GM18868 (cell line): ENCODE data around the gene DAB2IP.
"Not testable (repeated sequence)": the region's sequence is repeated elsewhere in the genome, so short reads cannot be mapped to it uniquely, and the experiment has no call there.

Experiments
- ATAC-seq: cut with Tn5 transposase; IDR thresholded peaks from one replicate; pipeline ENCODE4 v1.9.1; 2021; ENCODE audit warnings: mild to moderate bottlenecking, moderate library complexity; ENCODE audit not compliant: unreplicated experiment

DAB2IP gene

DNA sequence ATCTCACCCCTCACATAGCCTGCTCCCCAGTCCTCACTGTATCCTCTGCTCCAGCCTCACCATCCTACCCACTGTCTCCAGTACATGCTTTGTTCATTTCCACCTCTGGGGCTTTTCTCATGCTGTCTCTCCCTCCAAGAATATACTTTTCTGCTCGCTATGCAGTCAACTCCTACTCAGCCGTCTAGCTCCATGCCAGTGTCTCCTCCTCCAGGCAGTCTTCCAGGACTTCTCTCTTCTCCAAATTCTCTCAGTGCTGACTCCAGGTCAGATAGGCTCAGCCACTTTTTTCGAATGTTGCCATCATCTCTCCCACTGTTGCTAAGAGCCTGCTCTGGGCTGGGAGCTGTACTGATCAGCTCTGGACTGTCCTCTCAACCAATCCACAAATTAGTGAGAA, 8.0 kb upstream of the DAB2IP start:
- ATAC-seq = no peak

DNA sequence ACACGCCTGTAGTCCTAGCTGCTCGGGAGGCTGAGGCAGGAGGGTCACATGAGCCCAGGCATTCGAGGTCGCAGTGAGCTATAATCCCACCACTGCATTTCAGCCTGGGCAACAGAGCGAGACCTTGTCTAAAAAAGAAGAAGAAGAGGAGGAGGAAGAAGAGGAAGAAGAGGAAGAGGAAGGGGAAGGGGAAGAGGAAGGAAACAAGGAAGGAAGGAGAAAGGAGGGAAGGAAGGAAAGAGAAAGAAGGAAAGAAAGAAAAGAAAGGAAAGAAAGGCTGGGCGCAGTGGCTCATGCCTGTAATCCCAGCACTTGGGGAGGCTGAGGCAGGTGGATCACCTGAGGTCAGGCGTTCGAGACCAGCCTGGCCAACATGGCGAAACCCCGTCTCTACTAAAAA, 7.4 kb upstream of the DAB2IP start:
- not testable (repeated sequence) for ATAC-seq

DNA sequence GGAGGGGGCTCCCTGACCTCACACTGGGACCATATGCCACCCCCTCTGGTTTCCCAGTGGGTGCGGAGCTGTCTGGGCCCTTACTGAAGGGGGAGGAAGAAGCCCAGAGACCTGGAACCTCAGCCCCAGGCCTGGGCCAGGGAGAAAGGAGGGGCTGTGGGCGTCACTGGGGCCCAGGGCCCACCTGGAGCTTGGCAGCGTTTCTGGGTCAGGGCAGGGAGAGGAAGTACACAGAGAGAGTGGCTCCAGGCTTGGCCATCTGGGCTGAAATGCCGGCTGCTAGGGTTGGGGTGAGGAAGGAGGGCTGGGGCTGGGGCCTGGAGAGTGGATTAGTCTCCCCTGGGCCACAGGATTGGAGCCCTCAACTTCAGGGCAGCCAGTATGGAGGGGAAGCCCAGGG, 6.4 kb upstream of the DAB2IP start:
- ATAC-seq = no peak

DNA sequence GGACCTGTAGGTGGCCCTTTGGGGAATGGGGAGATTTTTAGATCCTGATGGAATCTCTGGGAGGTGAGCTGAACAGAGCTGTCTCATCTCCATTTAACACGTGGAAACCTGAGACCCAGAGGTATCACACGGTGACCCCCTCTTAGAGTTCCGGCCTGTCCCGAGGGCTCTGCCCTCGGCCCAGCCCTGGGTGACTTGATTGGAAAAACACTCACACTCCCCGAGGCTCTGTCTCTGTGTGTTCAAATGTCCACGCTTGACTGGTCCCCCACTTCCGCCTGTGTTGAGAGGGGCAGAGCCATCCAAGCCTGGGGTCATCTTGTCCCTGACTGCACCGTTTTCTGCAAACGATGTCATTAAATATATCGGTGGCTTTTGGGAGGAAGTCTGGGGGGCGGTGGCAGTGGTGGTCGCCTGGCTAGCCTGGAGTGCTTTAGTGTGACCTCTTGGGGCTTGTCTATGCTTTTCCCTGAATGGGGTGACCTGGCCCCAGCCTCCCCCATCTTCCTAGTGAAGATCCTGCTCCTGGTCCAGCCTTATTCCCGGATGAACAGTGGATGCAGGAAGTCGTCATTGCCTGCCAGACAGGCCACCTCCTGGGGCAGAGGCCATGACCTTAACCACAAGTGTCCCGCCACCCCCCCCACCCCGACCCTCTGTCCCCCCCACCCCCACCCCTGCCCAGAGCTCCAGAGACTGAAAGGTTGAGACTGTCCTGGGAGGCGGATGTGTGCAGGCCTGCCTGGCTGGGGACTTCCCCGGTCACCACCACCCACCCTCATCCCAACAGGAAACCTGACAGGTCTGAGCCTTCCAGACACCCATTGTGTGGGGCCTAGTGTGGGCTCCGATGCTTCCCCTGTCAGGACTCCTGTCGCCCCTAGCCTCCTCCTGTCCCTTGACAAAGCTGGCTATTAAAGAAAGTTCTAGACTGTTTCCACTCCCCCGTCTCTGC, 5.3 kb upstream of the DAB2IP start:
- ATAC-seq = no peak

DNA sequence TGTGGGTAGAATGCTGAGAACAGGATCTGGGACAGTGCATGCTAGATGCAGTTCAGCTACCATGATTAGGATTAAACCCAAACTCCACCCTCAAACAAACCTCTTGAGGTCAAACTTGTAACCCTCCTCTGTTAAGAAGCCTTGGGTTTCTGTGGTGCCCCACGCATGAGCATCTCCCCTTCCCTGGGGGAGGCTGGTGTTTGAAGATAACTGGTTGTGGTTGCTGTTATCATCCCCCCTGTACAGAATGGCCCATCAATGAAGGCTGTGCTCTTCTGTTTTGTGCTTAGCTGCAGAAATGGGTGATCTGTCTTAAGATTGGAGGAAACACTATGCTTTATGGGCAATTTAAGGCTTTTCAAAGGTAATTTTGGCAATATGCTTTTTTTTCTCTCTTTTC, 4.4 kb upstream of the DAB2IP start:
- no peak for ATAC-seq

DNA sequence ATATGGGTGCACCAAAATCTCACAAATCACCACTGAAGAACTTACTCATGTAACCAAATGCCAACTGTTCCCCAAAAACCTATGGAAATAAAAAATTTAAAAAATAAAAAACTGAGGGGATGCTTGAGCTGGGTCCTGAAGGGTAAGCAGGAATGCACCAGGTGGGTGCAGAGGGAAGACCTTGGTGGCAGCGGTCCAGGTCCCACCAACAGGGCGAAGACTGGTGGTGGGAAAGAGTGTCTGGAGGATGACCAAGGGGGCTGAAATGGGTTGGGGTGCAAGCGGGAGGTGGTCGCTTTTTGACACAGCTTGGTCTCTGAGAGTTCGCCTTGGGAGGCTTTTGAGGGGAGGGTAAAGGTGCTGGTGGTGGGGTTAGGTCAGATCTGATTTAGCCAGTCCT, 3.3 kb upstream of the DAB2IP start:
- ATAC-seq = no peak

DNA sequence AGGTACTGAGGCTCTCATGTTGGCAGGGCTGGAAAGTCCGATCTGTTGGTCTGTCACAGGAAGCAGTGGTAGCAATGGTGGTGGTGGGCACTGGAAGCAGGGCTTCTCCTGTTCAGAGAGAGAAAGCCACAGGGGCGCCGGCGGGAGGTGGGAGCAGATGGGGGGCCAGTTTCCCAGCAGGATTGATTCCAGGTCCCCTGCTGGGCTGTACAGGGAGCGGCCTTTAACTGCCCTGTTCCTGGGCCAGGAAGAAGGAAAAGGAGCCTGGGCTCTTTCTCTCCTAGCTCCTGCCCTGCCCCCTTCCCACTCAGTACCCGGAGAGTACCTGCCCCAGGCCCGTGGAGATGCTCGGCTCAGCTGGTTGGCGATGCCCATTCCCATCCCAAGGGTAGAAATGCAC, 2.6 kb upstream of the DAB2IP start:
- no peak for ATAC-seq

DNA sequence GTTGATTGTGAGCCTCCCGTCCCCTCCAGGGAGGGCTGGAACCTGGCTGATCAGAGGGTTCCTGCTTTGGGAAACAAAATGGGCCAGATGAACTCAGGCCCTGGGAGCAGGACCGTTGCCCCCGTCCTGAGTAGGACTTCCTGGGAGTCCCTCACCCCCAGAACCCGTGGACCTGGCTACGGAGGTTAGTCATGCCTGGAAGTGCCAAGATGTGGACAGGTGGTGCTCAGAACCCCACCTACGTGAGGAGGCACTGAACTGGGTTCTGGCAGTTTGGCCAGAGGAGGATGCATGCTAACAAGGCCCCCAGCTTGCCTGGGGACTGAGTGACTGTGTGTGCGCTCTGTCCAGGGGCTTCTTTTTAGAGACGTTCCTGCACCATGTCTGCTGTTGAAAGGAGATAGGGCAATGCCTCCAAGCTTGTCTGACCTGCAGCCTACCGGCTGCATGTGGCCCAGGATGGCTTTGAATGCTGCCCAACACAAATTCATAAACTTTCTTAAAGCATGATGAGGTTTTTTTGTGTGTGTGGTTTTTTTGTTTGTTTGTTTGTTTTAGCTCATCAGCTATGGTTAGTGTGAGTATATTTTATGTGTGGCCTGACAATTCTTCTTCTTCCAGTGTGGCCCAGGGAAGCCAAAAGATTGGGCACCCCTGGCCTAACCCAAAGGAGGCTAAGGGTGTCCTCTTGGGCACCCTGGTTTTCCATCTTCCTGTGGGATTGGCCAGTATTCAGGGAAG, 1.8 kb upstream of the DAB2IP start:
- ATAC-seq = no peak

DNA sequence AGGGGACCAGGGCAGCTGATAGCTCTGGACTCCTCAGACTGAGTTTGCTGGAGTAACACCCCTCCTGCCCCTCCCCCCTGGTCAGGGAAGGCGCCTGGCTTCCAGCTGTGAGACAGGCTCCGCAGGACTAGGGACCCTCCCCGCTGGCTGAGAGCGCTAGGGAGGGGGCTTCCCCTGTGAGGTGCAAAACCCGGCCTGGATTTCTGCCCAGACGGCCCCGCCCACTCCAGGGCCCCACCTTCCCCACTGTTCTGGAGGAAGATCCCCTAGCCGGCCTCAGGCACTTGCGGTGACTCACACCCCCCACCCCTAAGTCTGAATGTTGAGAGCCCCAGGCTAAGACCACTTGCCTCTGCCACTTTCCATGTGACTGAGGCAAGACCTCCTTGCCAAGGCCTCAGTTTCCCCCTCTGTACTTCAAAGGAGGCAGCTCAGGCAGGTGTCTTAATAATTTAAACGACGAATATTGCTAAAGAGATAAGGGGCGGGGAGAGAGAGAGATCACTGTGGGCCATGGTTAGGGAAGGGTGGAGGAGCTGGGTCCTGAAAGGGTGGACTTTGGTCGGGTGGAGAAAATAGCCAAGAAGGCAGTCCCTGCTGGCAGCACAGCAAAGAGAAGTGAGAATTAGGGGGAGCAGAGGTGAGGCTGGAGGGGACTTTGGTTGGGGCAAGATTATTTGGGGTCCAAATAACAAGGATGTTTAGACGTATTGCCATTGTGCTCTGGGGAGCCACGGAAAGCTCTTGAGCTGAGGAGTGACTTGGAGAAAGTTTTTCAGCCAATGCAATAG, 1.0 kb upstream of the DAB2IP start:
- no peak for ATAC-seq

DNA sequence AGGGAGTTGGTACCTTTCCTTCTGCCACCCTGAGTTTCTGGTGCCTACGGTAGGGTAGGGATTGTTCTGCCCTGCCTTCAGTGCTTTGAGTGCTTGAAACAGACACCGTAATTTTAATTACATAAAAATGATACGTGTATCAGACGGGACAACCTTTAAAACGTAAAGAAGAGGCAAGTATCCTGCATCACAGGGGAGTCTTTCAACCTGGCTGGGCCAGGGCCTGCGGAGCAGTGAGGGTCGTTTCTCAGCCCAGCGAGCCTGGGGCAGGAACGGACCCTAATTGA, 483 bp upstream of the DAB2IP start:
- no peak for ATAC-seq

DNA sequence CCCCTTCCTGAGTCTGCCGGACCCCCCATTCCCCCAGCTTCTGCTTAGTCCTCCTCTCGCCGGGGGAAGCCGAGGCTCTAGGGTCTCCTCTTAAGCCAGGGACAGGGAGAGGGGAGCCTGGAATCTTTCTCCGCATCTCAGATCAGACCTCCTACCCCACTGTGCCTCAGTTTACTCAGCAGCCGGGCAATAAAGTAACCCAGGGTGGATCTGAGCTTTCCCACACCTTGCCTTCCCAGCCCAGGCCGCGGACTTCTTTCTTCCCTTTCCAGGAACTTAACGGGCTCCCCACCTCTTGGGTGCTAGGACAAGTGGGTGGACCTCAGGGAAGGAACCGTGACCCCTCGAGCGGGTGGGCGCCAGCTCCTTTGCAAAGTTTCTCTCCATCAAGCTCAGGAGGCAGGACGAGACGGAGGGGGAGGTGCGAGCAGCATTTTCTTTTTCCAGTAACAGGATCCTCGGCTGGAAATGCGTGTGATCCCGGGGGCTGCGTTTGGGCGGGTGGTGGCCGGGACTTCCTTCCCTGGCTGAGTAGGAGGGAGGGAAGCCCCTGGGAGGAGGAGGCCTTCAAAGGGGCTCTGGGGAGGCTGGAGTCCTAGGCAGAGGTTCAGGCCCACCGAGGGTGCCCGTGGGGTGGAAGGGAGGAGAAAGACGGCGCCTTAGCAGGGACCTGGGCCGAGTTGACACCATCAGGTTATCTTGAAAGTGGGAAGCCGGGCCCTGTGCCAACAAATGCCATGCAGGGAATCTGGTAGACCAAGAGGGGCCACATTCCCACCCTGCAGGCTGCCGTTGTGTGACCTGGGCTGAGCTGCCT, 795 bp downstream of the DAB2IP start:
- no peak for ATAC-seq

DNA sequence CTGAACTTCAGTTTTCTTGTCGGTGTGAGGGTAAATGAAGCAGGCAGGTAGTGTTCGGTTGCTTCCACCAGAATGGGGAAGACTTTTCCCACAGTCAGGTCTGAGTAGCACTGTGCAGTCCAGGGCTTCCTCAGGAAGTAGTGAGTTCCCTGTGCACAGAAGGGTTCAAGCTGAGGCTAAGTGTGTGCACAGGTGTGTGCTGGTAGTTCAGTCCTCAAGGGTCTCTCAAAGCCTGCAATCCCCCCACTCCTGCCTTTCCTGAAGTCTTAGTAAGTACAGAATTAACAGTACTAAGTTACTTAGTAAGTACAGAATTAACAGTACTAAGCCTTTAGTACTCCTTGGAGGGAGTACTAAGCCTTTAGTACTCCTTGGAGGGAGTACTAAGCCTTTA, 1.4 kb downstream of the DAB2IP start:
- ATAC-seq = no peak

DNA sequence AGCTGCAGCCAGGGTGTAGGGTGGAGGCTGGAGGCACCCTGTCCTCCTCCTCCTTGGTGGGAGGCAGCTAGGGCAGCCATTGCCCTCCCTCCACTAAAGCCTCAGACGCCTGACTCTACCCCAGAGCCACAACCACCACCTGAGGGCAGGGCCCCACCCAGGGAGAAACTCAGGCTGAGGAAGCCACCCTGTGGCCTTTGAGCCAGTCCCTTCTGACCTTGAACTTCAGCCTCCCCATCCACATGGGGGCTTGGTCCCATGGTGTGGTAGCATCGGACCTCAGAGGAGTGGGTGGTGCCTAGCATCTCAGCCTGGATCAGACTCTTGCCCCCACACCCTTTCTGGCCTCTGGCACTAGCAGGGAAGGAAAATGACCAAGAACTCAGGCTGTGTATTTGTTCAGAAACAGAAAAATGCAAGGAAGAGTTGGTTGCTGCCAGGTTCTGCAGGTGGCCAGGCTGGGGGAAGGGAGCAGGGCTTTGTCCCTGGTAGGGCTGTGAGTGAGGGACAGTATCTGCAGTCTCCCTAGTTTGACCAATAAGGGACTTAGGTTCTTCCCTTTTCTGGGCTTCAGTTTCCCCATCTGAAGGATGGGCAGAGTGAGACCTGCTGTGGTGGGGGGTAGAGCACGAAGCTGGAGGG, 3.2 kb downstream of the DAB2IP start:
- ATAC-seq = no peak

DNA sequence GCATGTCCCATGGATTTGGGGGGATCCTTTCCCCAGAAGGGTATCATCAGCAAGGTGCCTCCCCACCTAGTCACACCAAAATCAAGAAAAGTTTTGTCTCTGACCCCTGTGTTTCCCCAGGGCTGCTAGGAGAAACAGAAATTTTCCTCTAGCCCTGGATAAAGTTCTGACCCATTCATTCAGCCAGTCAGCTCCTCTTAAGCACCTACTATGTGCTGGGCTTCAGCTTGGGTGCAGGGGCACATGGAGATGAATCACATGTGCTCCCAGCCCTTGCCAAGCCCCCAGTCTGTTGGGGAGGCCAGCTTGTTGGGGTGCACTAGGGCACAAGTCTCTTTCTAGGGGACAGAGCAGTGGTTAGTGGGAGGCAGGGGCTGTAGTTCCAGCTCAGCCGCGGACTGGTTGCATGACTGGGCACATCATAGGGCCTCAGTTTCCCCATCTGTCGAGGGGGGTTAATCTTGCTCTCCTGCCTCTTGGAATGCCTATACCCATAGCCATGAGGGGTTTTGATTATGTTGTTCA, 3.9 kb downstream of the DAB2IP start:
- no peak for ATAC-seq

DNA sequence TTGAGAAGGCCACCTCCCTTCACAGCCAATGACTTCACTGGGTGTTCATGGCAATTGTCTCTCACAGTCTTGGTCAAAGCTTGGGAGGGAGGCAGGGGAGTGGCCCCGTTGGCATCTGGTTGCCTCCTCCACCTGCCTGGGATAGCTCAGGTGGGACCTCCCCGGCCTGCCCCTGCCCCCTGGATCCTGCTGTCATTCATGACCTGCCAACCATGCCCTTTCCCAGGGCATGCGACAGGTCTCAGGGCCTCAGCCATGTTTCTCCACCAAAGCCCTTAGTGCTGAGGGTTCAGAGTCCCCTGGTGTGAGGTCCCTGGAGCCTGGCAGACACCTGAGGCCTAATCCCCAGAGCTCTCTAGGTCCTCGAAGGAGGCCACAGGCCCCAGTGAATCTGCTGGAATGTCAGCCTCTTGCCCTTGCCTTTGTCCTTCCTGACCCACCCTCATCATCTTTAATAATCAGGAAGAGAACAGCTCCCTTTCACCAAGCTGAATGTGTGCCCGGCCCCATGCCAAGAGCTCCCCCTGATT, 5.6 kb downstream of the DAB2IP start:
- no peak for ATAC-seq

DNA sequence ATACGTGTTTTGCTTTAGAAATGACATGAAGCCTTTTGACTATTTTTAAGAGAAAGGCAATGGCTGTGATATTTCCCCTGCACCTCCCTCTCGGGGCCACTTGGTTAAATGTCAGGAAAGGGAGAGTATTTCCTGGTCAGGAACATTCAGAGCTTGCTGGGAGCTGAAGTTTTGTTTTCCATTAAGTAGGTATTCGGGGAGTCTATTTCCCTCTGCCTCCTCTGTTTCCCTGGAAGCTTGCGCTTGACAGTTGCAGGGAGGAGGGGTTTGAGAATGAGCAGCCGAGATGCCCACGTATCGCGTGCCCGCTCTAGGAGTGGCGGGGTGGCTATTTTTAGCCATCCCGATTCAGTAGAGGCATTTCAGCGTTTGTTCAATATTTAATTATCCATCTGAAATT, 6.7 kb downstream of the DAB2IP start:
- no peak for ATAC-seq

DNA sequence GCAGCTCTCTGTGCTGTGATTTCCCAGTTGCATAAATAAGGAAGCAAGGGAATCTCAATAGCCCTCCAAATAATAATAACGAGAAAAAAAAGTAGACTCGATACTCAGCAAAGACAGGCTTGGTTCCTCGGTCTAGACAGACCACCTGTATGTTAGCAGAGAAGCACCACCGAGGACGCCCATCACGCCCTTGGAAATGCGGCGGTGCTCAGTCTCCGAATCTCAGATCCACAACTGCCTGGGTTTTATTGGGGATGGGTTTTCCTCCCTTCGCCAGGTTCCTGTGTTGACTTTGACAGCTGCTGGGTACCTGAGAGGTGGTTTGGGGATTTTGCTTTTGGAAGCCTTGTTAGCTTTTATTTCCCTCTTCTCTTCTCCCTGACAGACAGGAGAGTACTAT, 7.2 kb downstream of the DAB2IP start:
- ATAC-seq = no peak

DNA sequence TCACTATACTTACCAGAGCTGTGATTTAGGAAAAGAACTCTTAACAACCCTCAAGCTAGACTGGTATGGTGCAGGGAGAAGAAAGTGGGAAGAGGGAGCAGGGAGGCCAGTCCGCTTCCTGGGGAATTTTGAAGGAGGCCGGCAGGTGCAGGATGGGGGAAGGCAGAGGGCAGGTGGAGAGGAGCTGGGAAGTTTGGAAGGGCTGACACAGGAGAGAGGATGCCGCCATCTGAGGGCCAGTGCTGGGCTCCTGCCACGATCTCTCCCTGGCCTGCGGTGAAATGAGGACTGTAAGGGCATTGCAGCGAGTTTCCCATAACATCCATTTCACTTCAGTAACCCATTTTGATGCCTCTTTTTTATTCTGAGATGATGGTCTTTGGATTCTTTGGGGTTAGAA, 8.9 kb downstream of the DAB2IP start:
- ATAC-seq = no peak

DNA sequence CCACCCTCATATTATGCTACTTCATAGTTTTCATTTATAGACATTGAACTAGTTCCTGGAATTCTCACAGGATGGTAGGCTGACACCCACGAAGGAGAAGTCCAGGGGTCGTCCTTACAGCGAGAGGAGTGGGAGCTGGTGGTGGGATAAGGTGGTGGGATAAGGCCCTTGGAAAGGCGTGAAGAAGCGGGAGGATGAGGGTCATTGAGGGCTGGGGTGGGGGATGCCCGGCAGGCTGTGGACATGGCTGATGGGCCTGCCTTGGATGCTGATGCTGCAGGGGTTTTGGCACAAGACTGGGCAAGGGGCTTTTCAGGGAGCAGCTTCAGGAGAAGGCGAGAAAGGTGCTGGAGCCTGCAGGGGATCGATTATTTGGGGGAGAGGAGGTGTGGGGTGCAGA, 9.4 kb downstream of the DAB2IP start:
- ATAC-seq = no peak

DNA sequence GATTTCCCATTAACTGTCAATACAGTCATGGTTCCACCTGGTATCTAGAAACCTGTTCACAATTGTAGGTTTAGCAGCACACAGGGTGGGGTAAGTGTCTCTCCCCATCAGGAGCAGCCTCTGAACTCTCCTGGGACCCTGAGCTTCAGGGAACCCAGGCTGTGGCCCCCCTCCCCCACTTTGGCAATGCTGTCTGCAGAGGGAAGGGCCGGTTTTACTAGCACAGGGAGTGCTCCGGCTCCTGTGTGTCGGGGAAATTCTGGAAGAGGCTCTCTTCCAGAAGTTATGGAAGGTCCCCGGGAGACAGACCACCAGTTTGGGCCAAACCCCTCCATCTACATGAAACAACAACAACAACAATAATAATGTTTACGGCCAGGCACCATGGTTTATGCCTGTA, 9.9 kb downstream of the DAB2IP start:
- ATAC-seq = no peak
